Activated naive CD4-positive, alpha-beta T cell treated with anti-CD3 and anti-CD28 coated beads, Interleukin-2, amount 50 U/mL, for 24 hours (primary cell): ENCODE measurements around the gene SRR.
"Not testable (repeated sequence)": the region's sequence is repeated elsewhere in the genome, so short reads cannot be mapped to it uniquely, and the experiment has no call there.

Experiments
- H3K27ac Mint-ChIP-seq: one replicate; pipeline ENCODE4 v1.8.0; 2021; ENCODE audit warnings: mild to moderate bottlenecking, mixed read lengths
- H3K27me3 Mint-ChIP-seq: one replicate; pipeline ENCODE4 v1.8.0; 2021; ENCODE audit warnings: mixed read lengths
- H3K36me3 Mint-ChIP-seq: one replicate; pipeline ENCODE4 v1.8.0; 2021; ENCODE audit warnings: mixed read lengths
- H3K4me1 Mint-ChIP-seq: one replicate; pipeline ENCODE4 v1.8.0; 2021; ENCODE audit warnings: mixed read lengths
- H3K4me3 Mint-ChIP-seq: one replicate; pipeline ENCODE4 v1.8.0; 2021; ENCODE audit warnings: mild to moderate bottlenecking, mixed read lengths
- H3K9me3 Mint-ChIP-seq: one replicate; pipeline ENCODE4 v1.8.0; 2021; ENCODE audit warnings: mixed read lengths

The SRR gene

DNA sequence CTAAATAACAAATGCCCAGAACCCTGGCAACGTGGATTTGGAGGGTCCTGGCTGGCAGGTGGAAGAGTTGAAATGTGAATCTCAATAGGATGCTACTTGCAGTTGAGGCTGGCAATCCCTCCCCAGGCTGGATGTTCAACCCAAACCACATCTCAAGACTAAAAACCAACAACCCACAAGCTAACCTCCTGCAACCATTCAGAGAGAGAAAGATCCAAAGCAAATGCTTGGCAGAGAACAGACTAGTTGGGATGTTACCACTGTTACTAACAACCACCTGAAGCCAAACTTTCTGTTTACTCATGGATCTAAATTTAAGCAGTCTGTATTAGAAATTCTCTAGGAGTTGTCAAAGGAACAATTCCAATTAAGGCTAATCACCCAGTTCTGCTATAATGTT, 28.0 kb upstream of the SRR start:
- no peaks in the 10 kb centered on the region for H3K27me3 Mint-ChIP-seq
- no peak overlapping the region for H3K4me3 Mint-ChIP-seq
- no peaks in the 10 kb centered on the region for H3K9me3 Mint-ChIP-seq
- H3K36me3 Mint-ChIP-seq: peaks cover 25% of the 10 kb centered on the region
- H3K4me1 Mint-ChIP-seq: peaks cover 63% of the 10 kb centered on the region
- H3K27ac Mint-ChIP-seq: peak overlapping the region; percentile 61

- peaks cover 65% of the 10 kb centered on the region for H3K4me1 Mint-ChIP-seq
- no peaks in the 10 kb centered on the region for H3K9me3 Mint-ChIP-seq
- H3K27me3 Mint-ChIP-seq: no peaks in the 10 kb centered on the region
- H3K4me3 Mint-ChIP-seq: no peak overlapping the region
- H3K36me3 Mint-ChIP-seq: peaks cover 29% of the 10 kb centered on the region
- no peak overlapping the region for H3K27ac Mint-ChIP-seq
Observed at GRCh38 chr17:2277429-2278170, 26.1 kb upstream of the SRR start.

GRCh38 chr17:2279707-2280106, 24.0 kb upstream of the SRR start:
- no peak overlapping the region for H3K4me3 Mint-ChIP-seq
- H3K27ac Mint-ChIP-seq: peak overlapping the region; percentile 79
- H3K27me3 Mint-ChIP-seq: no peaks in the 10 kb centered on the region
- H3K36me3 Mint-ChIP-seq: peaks cover 24% of the 10 kb centered on the region
- H3K4me1 Mint-ChIP-seq: peaks cover 57% of the 10 kb centered on the region
- no peaks in the 10 kb centered on the region for H3K9me3 Mint-ChIP-seq

- Mint-ChIP-seq H3K27ac (peak overlapping the region; percentile 53), H3K4me3 (peak overlapping the region; percentile 33), H3K4me1 (peaks cover 33% of the 10 kb centered on the region), H3K27me3 (no peaks in the 10 kb centered on the region), H3K9me3 (no peaks in the 10 kb centered on the region), H3K36me3 (peaks cover 24% of the 10 kb centered on the region)
Observed at GRCh38 chr17:2282297-2282873, 21.4 kb upstream of the SRR start.

GRCh38 chr17:2283302-2283701, 20.4 kb upstream of the SRR start:
- H3K4me1 Mint-ChIP-seq: peaks cover 32% of the 10 kb centered on the region
- no peak overlapping the region for H3K4me3 Mint-ChIP-seq
- no peak overlapping the region for H3K27ac Mint-ChIP-seq
- H3K27me3 Mint-ChIP-seq: no peaks in the 10 kb centered on the region
- peaks cover 26% of the 10 kb centered on the region for H3K36me3 Mint-ChIP-seq
- H3K9me3 Mint-ChIP-seq: no peaks in the 10 kb centered on the region

DNA sequence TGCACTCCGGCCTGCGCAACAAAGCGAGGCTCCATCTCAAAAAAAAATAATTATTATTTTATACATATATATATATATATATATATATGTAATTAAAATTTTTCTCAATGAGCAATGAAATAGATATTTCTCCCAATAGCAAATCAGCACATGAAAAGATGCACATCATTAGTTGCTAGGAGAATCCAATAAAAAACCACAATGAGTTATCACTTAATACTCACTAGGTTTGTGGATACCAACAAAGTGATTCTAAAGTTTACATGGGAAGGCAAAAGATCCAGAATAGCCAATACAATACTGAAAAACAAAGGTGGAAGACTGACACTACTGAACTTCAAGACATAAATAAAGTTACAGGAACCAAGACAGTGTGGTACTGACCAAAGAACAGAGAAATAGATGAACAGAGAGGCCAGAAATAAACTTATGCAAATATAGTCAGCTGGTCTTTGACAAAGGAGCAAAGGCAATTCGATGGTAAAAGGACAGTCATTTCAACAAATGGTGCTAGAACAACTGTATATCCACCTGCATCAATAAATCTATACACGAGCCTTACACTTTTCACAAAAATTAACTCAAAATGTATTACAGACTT, 13.8 kb upstream of the SRR start:
- Mint-ChIP-seq H3K36me3 (peaks cover 20% of the 10 kb centered on the region), H3K27me3 (no peaks in the 10 kb centered on the region), H3K4me1 (peaks cover 11% of the 10 kb centered on the region), H3K4me3 (no peak overlapping the region), H3K27ac (no peak overlapping the region), H3K9me3 (no peaks in the 10 kb centered on the region)

- peaks cover 30% of the 10 kb centered on the region for H3K36me3 Mint-ChIP-seq
- H3K27ac Mint-ChIP-seq: peak overlapping the region; percentile 32
- H3K4me1 Mint-ChIP-seq: peaks cover 27% of the 10 kb centered on the region
- no peaks in the 10 kb centered on the region for H3K9me3 Mint-ChIP-seq
- H3K27me3 Mint-ChIP-seq: no peaks in the 10 kb centered on the region
- no peak overlapping the region for H3K4me3 Mint-ChIP-seq
Observed at GRCh38 chr17:2292100-2292499, 11.7 kb upstream of the SRR start.

- Mint-ChIP-seq H3K4me3 (peak overlapping the region; percentile 31), H3K27ac (peak overlapping the region; percentile 60), H3K9me3 (no peaks in the 10 kb centered on the region), H3K4me1 (peaks cover 51% of the 10 kb centered on the region), H3K36me3 (peaks cover 36% of the 10 kb centered on the region), H3K27me3 (no peaks in the 10 kb centered on the region)
Observed at GRCh38 chr17:2295575-2295974, 8.2 kb upstream of the SRR start.

DNA sequence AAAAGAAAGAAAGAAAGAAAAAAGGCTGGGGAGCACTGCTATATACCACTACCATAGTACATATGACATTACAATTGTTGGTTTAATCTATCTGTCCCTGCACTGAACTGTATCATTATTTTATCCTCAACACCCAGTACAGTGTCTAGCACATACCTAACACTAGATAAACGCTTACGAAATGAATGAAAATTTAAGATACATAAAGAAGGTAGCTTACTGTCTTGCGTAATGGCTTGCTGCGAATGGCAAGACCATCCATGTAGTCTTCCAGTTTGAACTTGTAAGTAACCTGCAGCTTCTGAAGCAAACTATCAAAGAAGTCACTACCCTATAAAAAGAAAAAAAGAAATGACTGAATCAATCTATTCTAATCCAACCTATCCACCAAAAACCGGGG, 6.7 kb upstream of the SRR start:
- Mint-ChIP-seq H3K36me3 (peaks cover 31% of the 10 kb centered on the region), H3K4me1 (peaks cover 65% of the 10 kb centered on the region), H3K27ac (no peak overlapping the region), H3K4me3 (no peak overlapping the region), H3K27me3 (no peaks in the 10 kb centered on the region), H3K9me3 (no peaks in the 10 kb centered on the region)

- Mint-ChIP-seq H3K9me3 (no peaks in the 10 kb centered on the region), H3K4me3 (no peak overlapping the region), H3K36me3 (peaks cover 27% of the 10 kb centered on the region), H3K27me3 (no peaks in the 10 kb centered on the region), H3K27ac (no peak overlapping the region), H3K4me1 (peaks cover 66% of the 10 kb centered on the region)
Observed at GRCh38 chr17:2299136-2299535, 4.6 kb upstream of the SRR start.

- no peaks in the 10 kb centered on the region for H3K9me3 Mint-ChIP-seq
- H3K27me3 Mint-ChIP-seq: no peaks in the 10 kb centered on the region
- H3K36me3 Mint-ChIP-seq: peaks cover 25% of the 10 kb centered on the region
- H3K4me3 Mint-ChIP-seq: no peak overlapping the region
- peaks cover 62% of the 10 kb centered on the region for H3K4me1 Mint-ChIP-seq
- H3K27ac Mint-ChIP-seq: no peak overlapping the region
Observed at GRCh38 chr17:2299756-2300155, 4.0 kb upstream of the SRR start.

GRCh38 chr17:2302778-2303203, 959 bp upstream of the SRR start:
- Mint-ChIP-seq H3K4me3 (peak overlapping the region; percentile 93), H3K36me3 (peaks cover 8% of the 10 kb centered on the region), H3K4me1 (peaks cover 51% of the 10 kb centered on the region), H3K27ac (peak overlapping the region; percentile 81), H3K9me3 (no peaks in the 10 kb centered on the region), H3K27me3 (no peaks in the 10 kb centered on the region)

DNA sequence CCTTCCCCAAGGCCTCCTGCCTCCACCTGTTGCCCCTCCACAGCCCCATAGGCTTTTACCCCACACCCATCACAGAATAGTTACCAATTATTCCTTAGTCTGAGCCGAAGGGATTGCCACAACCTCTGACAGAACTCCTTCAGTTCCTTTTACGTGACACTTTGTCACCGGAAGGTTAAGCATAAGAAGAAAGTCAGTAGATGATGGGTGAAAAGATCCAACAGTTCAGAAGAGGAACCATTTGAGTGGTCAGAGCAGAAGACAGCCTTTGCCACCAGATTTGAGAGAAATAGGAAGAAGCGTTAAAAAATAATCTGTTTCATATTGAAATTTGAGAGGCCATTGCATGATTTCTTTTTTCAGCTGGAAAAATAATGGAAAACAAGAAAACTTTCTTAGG, 1.2 kb downstream of the SRR start:
- H3K36me3 Mint-ChIP-seq: peaks cover 7% of the 10 kb centered on the region
- no peaks in the 10 kb centered on the region for H3K9me3 Mint-ChIP-seq
- H3K4me3 Mint-ChIP-seq: peak overlapping the region; percentile 70
- H3K4me1 Mint-ChIP-seq: peaks cover 44% of the 10 kb centered on the region
- no peaks in the 10 kb centered on the region for H3K27me3 Mint-ChIP-seq
- H3K27ac Mint-ChIP-seq: peak overlapping the region; percentile 51

DNA sequence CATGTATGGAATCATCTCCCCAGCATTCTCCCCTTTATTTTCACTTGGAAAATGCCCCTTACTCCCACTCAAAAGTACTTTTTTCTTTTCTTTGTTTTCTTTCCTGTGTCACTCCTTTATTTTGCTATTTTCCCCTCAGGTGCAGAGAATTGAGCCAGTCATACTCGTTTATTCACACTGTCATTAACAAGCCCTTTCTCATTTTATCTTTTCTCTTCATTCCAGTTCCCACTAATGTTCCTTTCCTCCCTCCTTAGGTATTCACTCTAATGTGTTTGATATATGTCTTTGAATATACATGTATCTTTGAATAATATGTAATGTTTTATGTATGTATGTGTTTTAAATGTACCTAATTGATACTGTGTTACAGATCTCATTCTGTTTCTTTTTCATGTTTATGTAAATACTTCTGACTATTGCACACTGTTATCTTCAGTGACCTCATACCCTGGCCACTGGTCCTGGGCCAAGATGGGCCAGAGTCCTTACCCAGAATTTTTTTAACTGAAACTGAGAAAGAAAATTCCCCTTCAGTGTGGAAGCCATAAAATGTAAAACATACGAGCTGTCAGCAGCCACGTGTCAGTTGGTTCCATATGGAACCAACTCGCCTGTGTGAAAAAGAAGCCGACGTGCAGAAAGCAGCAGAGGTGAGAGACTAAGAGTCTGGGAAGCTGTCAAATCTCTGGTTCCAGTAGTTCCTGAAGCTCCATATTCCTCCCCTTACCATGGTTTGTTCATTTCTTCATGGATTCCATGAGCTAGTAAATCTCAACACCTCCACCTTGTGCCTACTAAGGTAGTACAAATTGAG, 5.8 kb downstream of the SRR start:
- Mint-ChIP-seq H3K4me3 (no peak overlapping the region), H3K4me1 (peaks cover 18% of the 10 kb centered on the region), H3K9me3 (no peaks in the 10 kb centered on the region), H3K27ac (no peak overlapping the region), H3K27me3 (no peaks in the 10 kb centered on the region), H3K36me3 (no peaks in the 10 kb centered on the region)

DNA sequence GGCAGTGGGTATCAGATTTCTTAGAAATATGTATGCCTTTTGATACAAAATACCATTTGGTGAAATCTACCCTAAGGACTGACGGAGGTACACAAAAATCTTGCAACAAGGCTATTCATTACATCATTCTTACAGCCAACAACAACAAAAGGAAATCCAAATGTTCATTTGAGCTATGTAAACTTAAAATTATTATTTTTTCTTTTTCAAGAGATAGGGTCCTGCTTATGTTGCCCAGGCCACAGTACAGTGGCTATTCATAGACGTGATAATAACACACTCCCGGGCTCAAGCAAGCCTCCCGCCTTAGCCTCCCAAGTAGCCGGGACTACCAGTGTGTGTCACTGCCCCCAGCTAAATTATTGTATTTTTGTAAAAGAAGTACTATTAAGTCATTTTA, 9.0 kb downstream of the SRR start:
- no peak overlapping the region for H3K4me3 Mint-ChIP-seq
- no peaks in the 10 kb centered on the region for H3K36me3 Mint-ChIP-seq
- H3K4me1 Mint-ChIP-seq: peaks cover 4% of the 10 kb centered on the region
- no peaks in the 10 kb centered on the region for H3K9me3 Mint-ChIP-seq
- H3K27ac Mint-ChIP-seq: no peak overlapping the region
- no peaks in the 10 kb centered on the region for H3K27me3 Mint-ChIP-seq

DNA sequence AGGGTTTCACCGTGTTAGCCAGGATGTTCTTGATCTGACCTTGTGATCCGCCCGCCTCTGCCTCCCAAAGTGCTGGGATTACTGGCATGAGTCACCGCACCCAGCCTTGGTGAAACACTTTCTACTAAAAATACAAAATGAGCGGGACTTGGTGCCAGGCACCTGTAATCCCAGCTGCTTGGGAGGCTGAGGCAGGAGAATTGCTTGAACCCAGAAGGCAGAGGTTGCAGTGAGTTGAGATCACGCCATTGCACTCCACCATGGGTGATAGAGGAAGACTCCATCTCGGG, 13.1 kb downstream of the SRR start:
- H3K27me3 Mint-ChIP-seq, H3K4me3 Mint-ChIP-seq, H3K36me3 Mint-ChIP-seq, H3K9me3 Mint-ChIP-seq, H3K4me1 Mint-ChIP-seq, H3K27ac Mint-ChIP-seq: not testable (repeated sequence)
